Suprapubic skin (tissue), 4 donors: Measurements from ENCODE around the gene TNFRSF4. TPM values are rescaled to one million over a fixed set of nuclear protein-coding genes. Genes with fewer than 3 reads are reported as not detected.

Experiments
- DNase-seq, 2 donors: peaks; one replicate each; pipeline ENCODE4 v3.0.0-alpha.2; 2019; ENCODE audit warnings: low spot score in 2 of 2
- H3K27ac ChIP-seq: fragments of 200-600 bp; sonication (generic); one replicate; pipeline ENCODE4 v1.5.1; 2019
- H3K27me3 ChIP-seq: fragments of 200-600 bp; sonication (generic); one replicate; pipeline ENCODE4 v1.5.1; 2019
- H3K36me3 ChIP-seq: fragments of 200-600 bp; sonication (generic); one replicate; pipeline ENCODE4 v1.5.1; 2019
- H3K4me1 ChIP-seq: fragments of 200-600 bp; sonication (generic); one replicate; pipeline ENCODE4 v1.5.1; 2019
- H3K4me3 ChIP-seq: fragments of 200-600 bp; sonication (generic); one replicate; pipeline ENCODE4 v1.5.1; 2019; ENCODE audit warnings: mild to moderate bottlenecking
- H3K9me3 ChIP-seq: fragments of 200-600 bp; sonication (generic); one replicate; pipeline ENCODE4 v1.5.1; 2019
- CTCF ChIP-seq, 2 donors: fragments of 200-600 bp in 1 of 2; fragments of 450-650 bp in 1 of 2; sonication (generic) in 1 of 2; IDR thresholded peaks; one replicate each; pipeline ENCODE4 v1.5.1; 2016 to 2019; ENCODE audit warnings: antibody characterized with exemption in 2 of 2, mild to moderate bottlenecking in 1 of 2, moderate library complexity in 1 of 2
- EP300 ChIP-seq: sonication (generic); formaldehyde crosslinking; IDR thresholded peaks from one replicate; pipeline ENCODE4 v1.6.1; 2017; ENCODE audit warnings: antibody characterized with exemption
- POLR2A ChIP-seq, 2 donors: fragments of 450-650 bp; IDR thresholded peaks; one replicate each; pipeline ENCODE4 v1.6.1; 2017; ENCODE audit warnings: antibody characterized with exemption in 2 of 2, mild to moderate bottlenecking in 2 of 2, moderate library complexity in 2 of 2
- POLR2AphosphoS5 ChIP-seq, 3 donors: sonication (generic); formaldehyde crosslinking; IDR thresholded peaks; one replicate each; pipeline ENCODE4 v1.6.1; 2017; ENCODE audit warnings: antibody characterized with exemption in 3 of 3
- WGBS: methylation state at CpG from one replicate; pipeline ENCODE4 v1.1.5; 2018; 5-methylcytosine and 5-hydroxymethylcytosine counted together
- total RNA-seq, 4 donors: library from RNA; depleted of rRNA; stranded (reverse); fragments of >200 nt; gene quantifications; one replicate each; pipeline ENCODE4 v1.1.0, GENCODE V29; 2016

Gene TNFRSF4
- total RNA-seq, 4 donors from 2014 or later = 0.42 to 1.4 (median 0.72) TPM; not detected in 1

GRCh38 chr1:1204425-1204920, 9.5 kb downstream of the TNFRSF4 start:
- no peak overlapping the region for H3K27ac ChIP-seq
- DNase-seq = no peak
- 70% methylated on average over 7 of the region's 8 CpGs for WGBS
- no peaks in the 10 kb centered on the region for H3K9me3 ChIP-seq
- peaks cover 63% of the 10 kb centered on the region for H3K4me1 ChIP-seq
- H3K36me3 ChIP-seq = no peaks in the 10 kb centered on the region
- H3K27me3 ChIP-seq = peaks cover 38% of the 10 kb centered on the region
- no peak overlapping the region for H3K4me3 ChIP-seq
- TF ChIP-seq POLR2AphosphoS5 (IDR thresholded peaks at IDR 0.05) (no peak), POLR2A (IDR thresholded peaks at IDR 0.05) (no peak), EP300 (no peak), CTCF (IDR thresholded peaks at IDR 0.05) (no peak)

GRCh38 chr1:1203561-1204424, 10.2 kb downstream of the TNFRSF4 start:
- Histone ChIP-seq H3K27me3 (peaks cover 38% of the 10 kb centered on the region), H3K27ac (no peak overlapping the region), H3K36me3 (no peaks in the 10 kb centered on the region), H3K4me3 (no peak overlapping the region), H3K9me3 (no peaks in the 10 kb centered on the region), H3K4me1 (peaks cover 61% of the 10 kb centered on the region)
- TF ChIP-seq EP300 (no peak), POLR2A (IDR thresholded peaks at IDR 0.05) (no peak), CTCF (IDR thresholded peaks at IDR 0.05) (no peak), POLR2AphosphoS5 (IDR thresholded peaks at IDR 0.05) (no peak)
- 100% methylated on average over 3 of the region's 49 CpGs for WGBS
- DNase-seq = no peak

- Histone ChIP-seq H3K27ac (no peak overlapping the region), H3K36me3 (no peaks in the 10 kb centered on the region), H3K9me3 (no peaks in the 10 kb centered on the region), H3K4me3 (peak overlapping the region; percentile 32), H3K27me3 (peaks cover 38% of the 10 kb centered on the region), H3K4me1 (peaks cover 53% of the 10 kb centered on the region)
- TF ChIP-seq CTCF (IDR thresholded peaks at IDR 0.05) (no peak), POLR2AphosphoS5 (IDR thresholded peaks at IDR 0.05) (no peak), POLR2A (IDR thresholded peaks at IDR 0.05) (no peak), EP300 (no peak)
- 80% methylated on average over 1 of the region's 27 CpGs for WGBS
- no peak for DNase-seq
These were observed 11.0 kb downstream of the TNFRSF4 start for GRCh38 chr1:1202831-1203560.

GRCh38 chr1:1200876-1201810, 12.8 kb downstream of the TNFRSF4 start:
- no peak for TF ChIP-seq POLR2AphosphoS5 (IDR thresholded peaks at IDR 0.05)
- TF ChIP-seq POLR2A (IDR thresholded peaks at IDR 0.05) = no peak
- no peak for TF ChIP-seq CTCF (IDR thresholded peaks at IDR 0.05)
- TF ChIP-seq EP300 = no peak
- 7% methylated on average over 20 of the region's 109 CpGs for WGBS
- DNase-seq = no peak
- H3K27ac ChIP-seq = peak overlapping the region; percentile 10
- peaks cover 34% of the 10 kb centered on the region for H3K4me1 ChIP-seq
- H3K36me3 ChIP-seq = no peaks in the 10 kb centered on the region
- H3K27me3 ChIP-seq = peaks cover 25% of the 10 kb centered on the region
- H3K9me3 ChIP-seq = no peaks in the 10 kb centered on the region
- H3K4me3 ChIP-seq = peak overlapping the region; percentile 58
